ENCODE measurements around the gene ADGRD1.

The ADGRD1 gene

GRCh38 chr12:131052063-131052781 lies 98.5 kb downstream of the ADGRD1 start:
- no peak for TF ChIP-seq CTCF (IDR thresholded peaks at IDR 0.05; ENCODE audit: low read depth, low read length, poor library complexity, severe bottlenecking)
- no peaks in the 10 kb centered on the region for H4K20me1 ChIP-seq (ENCODE audit: control insufficient read depth, insufficient read depth, low read depth, low read length)
- no peaks in the 10 kb centered on the region for H3K36me3 ChIP-seq (ENCODE audit: control insufficient read depth, low read length)
- no peak overlapping the region for H3K27ac ChIP-seq (ENCODE audit: low read depth, low read length)
- peaks cover 22% of the 10 kb centered on the region for H3K4me1 ChIP-seq (ENCODE audit: control insufficient read depth, low read length)
- peaks cover 29% of the 10 kb centered on the region for H3K27me3 ChIP-seq (ENCODE audit: control insufficient read depth, low read length)
- no peak overlapping the region for H3K4me3 ChIP-seq (ENCODE audit: low read length)
- H3F3A ChIP-seq (ENCODE audit: control insufficient read depth, insufficient read depth), result no peaks in the 10 kb centered on the region
- H3K79me2 ChIP-seq (ENCODE audit: control insufficient read depth, low read length), result no peaks in the 10 kb centered on the region
- no peak overlapping the region for H3K4me2 ChIP-seq (ENCODE audit: low read length)
- no peaks in the 10 kb centered on the region for H3K9me3 ChIP-seq (ENCODE audit: control insufficient read depth, insufficient read depth, low read length)
- no peaks in the 10 kb centered on the region for H3K9me2 ChIP-seq (replicated peaks; ENCODE audit: control insufficient read depth, low read length)

- H3K27me3 ChIP-seq (ENCODE audit: control insufficient read depth, low read length), result peaks cover 29% of the 10 kb centered on the region
- H3K36me3 ChIP-seq (ENCODE audit: control insufficient read depth, low read length), result no peaks in the 10 kb centered on the region
- no peak overlapping the region for H3K4me3 ChIP-seq (ENCODE audit: low read length)
- no peaks in the 10 kb centered on the region for H3K9me2 ChIP-seq (replicated peaks; ENCODE audit: control insufficient read depth, low read length)
- no peak for TF ChIP-seq EZH2phosphoT487 (IDR thresholded peaks at IDR 0.05; ENCODE audit: borderline replicate concordance, low read length)
- TF ChIP-seq CTCF (IDR thresholded peaks at IDR 0.05; ENCODE audit: low read depth, low read length, poor library complexity, severe bottlenecking), result no peak
- H3K79me2 ChIP-seq (ENCODE audit: control insufficient read depth, low read length), result no peaks in the 10 kb centered on the region
- H3F3A ChIP-seq (ENCODE audit: control insufficient read depth, insufficient read depth), result no peaks in the 10 kb centered on the region
- no peaks in the 10 kb centered on the region for H4K20me1 ChIP-seq (ENCODE audit: control insufficient read depth, insufficient read depth, low read depth, low read length)
- H3K4me1 ChIP-seq (ENCODE audit: control insufficient read depth, low read length), result peaks cover 15% of the 10 kb centered on the region
- no peak overlapping the region for H3K27ac ChIP-seq (ENCODE audit: low read depth, low read length)
- H3K9me3 ChIP-seq (ENCODE audit: control insufficient read depth, insufficient read depth, low read length), result no peaks in the 10 kb centered on the region
- no peak overlapping the region for H3K4me2 ChIP-seq (ENCODE audit: low read length)
Observed at GRCh38 chr12:131052929-131053328, 99.2 kb downstream of the ADGRD1 start.

GRCh38 chr12:131053567-131053966 lies 99.9 kb downstream of the ADGRD1 start:
- Histone ChIP-seq H3K79me2 (ENCODE audit: control insufficient read depth, low read length) (no peaks in the 10 kb centered on the region), H3K4me2 (ENCODE audit: low read length) (no peak overlapping the region), H3K36me3 (ENCODE audit: control insufficient read depth, low read length) (no peaks in the 10 kb centered on the region), H3F3A (ENCODE audit: control insufficient read depth, insufficient read depth) (no peaks in the 10 kb centered on the region), H4K20me1 (ENCODE audit: control insufficient read depth, insufficient read depth, low read depth, low read length) (no peaks in the 10 kb centered on the region), H3K4me1 (ENCODE audit: control insufficient read depth, low read length) (peaks cover 9% of the 10 kb centered on the region), H3K27ac (ENCODE audit: low read depth, low read length) (no peak overlapping the region), H3K4me3 (ENCODE audit: low read length) (no peak overlapping the region), H3K9me3 (ENCODE audit: control insufficient read depth, insufficient read depth, low read length) (no peaks in the 10 kb centered on the region), H3K9me2 (replicated peaks; ENCODE audit: control insufficient read depth, low read length) (no peaks in the 10 kb centered on the region), H3K27me3 (ENCODE audit: control insufficient read depth, low read length) (peaks cover 29% of the 10 kb centered on the region)
- TF ChIP-seq CTCF (IDR thresholded peaks at IDR 0.05; ENCODE audit: low read depth, low read length, poor library complexity, severe bottlenecking) (no peak), EZH2phosphoT487 (IDR thresholded peaks at IDR 0.05; ENCODE audit: borderline replicate concordance, low read length) (no peak)
